Mesendoderm (in vitro differentiated cells): ENCODE data around the gene DGCR2.

Experiments
- DNase-seq: peaks from one replicate; pipeline ENCODE4 v3.0.0; 2013
- H2AK5ac ChIP-seq: 2 replicates; pipeline ENCODE4 v1.6.1; 2013; ENCODE audit warnings: low read length, inconsistent platforms
- H2BK120ac ChIP-seq: 2 replicates; pipeline ENCODE4 v1.6.1; 2013; ENCODE audit warnings: low read depth, mild to moderate bottlenecking, low read length, moderate library complexity, mixed read lengths
- H2BK15ac ChIP-seq: replicated peaks from 2 replicates; pipeline ENCODE4 v1.6.1; 2013; ENCODE audit warnings: low read depth, mild to moderate bottlenecking, moderate library complexity
- H2BK5ac ChIP-seq: 2 replicates; pipeline ENCODE4 v1.6.1; 2013; ENCODE audit warnings: low read length, inconsistent platforms
- H3K18ac ChIP-seq: 2 replicates; pipeline ENCODE4 v1.6.1; 2013; ENCODE audit warnings: mild to moderate bottlenecking, low read length, mixed read lengths
- H3K23ac ChIP-seq: one replicate; pipeline ENCODE4 v1.6.1; 2013; ENCODE audit warnings: low read length
- H3K27ac ChIP-seq: 2 replicates; pipeline ENCODE4 v1.5.1; 2013; ENCODE audit warnings: low read depth, mild to moderate bottlenecking, inconsistent platforms, low read length, moderate library complexity
- H3K27me3 ChIP-seq: 2 replicates; pipeline ENCODE4 v1.6.1; 2013; ENCODE audit warnings: low read length, control low read depth, mild to moderate bottlenecking, inconsistent platforms; ENCODE audit not compliant: insufficient read depth, poor library complexity
- H3K36me3 ChIP-seq: 2 replicates; pipeline ENCODE4 v1.6.1; 2013; ENCODE audit warnings: low read length, inconsistent platforms; ENCODE audit not compliant: control insufficient read depth, insufficient read depth
- H3K4ac ChIP-seq: one replicate; pipeline ENCODE4 v1.6.1; 2013; ENCODE audit warnings: low read depth, mild to moderate bottlenecking, low read length, moderate library complexity
- H3K4me1 ChIP-seq: 2 replicates; pipeline ENCODE4 v1.6.1; 2013; ENCODE audit warnings: low read depth, low read length, inconsistent platforms; ENCODE audit not compliant: control insufficient read depth
- H3K4me2 ChIP-seq: 2 replicates; pipeline ENCODE4 v1.6.1; 2013; ENCODE audit warnings: low read length
- H3K4me3 ChIP-seq: 2 replicates; pipeline ENCODE4 v1.5.1; 2013; ENCODE audit warnings: mild to moderate bottlenecking, low read length
- H3K56ac ChIP-seq: one replicate; pipeline ENCODE4 v1.6.1; 2013; ENCODE audit warnings: low read length
- H3K79me1 ChIP-seq: 2 replicates; pipeline ENCODE4 v1.6.1; 2013; ENCODE audit warnings: low read length, inconsistent platforms
- H3K79me2 ChIP-seq: 2 replicates; pipeline ENCODE4 v1.6.1; 2013; ENCODE audit warnings: mild to moderate bottlenecking, low read length; ENCODE audit not compliant: control insufficient read depth, insufficient read depth
- H3K9ac ChIP-seq: 2 replicates; pipeline ENCODE4 v1.6.1; 2013; ENCODE audit warnings: low read length, inconsistent platforms
- H4K5ac ChIP-seq: one replicate; pipeline ENCODE4 v1.6.1; 2013; ENCODE audit warnings: low read length
- H4K8ac ChIP-seq: one replicate; pipeline ENCODE4 v1.6.1; 2013; ENCODE audit warnings: low read depth, mild to moderate bottlenecking, control low read depth, low read length, moderate library complexity
- WGBS: extraction: QIAGEN DNeasy Blood & Tissue Kit; methylation state at CpG from one replicate; pipeline ENCODE4 v1.1.7; 2013; ENCODE audit warnings: low lambda C conversion rate, missing lambda C conversion rate; ENCODE audit not compliant: insufficient coverage; ENCODE audit errors: extremely low coverage; 5-methylcytosine and 5-hydroxymethylcytosine counted together

DGCR2 gene

DNA sequence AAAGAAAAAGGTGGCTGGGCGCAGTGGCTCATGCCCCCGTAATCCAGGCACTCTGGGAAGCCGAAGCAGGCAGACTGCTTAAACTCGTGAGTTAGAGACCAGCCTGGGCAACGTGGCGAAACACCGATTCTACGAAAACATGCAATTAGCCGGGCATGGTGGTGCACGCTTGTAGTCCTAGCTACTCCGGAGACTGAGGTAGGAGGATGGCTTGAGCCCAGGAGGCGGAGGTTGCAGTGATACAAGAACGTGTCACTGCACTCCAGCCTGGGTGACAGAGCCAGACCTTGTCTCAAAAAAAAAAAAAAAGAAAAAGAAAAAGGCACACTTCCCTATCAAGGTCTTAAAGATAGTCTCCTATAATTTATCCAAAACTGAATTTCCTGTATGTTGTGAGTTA, 39.4 kb downstream of the DGCR2 start:
- Histone ChIP-seq H3K27ac (no peak overlapping the region), H3K36me3 (no peaks in the 10 kb centered on the region), H4K8ac (no peak overlapping the region), H3K4ac (no peak overlapping the region), H2BK5ac (no peak overlapping the region), H3K56ac (no peak overlapping the region), H3K4me3 (no peak overlapping the region), H3K27me3 (no peaks in the 10 kb centered on the region), H3K4me1 (peaks cover 4% of the 10 kb centered on the region), H3K23ac (no peak overlapping the region), H3K9ac (no peak overlapping the region), H3K79me1 (peaks cover 4% of the 10 kb centered on the region), H2BK120ac (no peak overlapping the region), H2AK5ac (no peak overlapping the region), H2BK15ac (no peak overlapping the region), H3K18ac (no peak overlapping the region), H4K5ac (no peak overlapping the region), H3K4me2 (no peak overlapping the region), H3K79me2 (peaks cover 3% of the 10 kb centered on the region)
- no CpG with 5 or more reads among the region's 13 CpGs for WGBS
- no peak for DNase-seq

- no peak for DNase-seq
- H3K4me3 ChIP-seq, result no peak overlapping the region
- no peak overlapping the region for H2AK5ac ChIP-seq
- no peaks in the 10 kb centered on the region for H3K27me3 ChIP-seq
- H2BK5ac ChIP-seq, result no peak overlapping the region
- H3K27ac ChIP-seq, result no peak overlapping the region
- no peak overlapping the region for H4K5ac ChIP-seq
- no peak overlapping the region for H3K4ac ChIP-seq
- no peak overlapping the region for H2BK15ac ChIP-seq
- H3K56ac ChIP-seq, result no peak overlapping the region
- no peak overlapping the region for H2BK120ac ChIP-seq
- no peak overlapping the region for H3K18ac ChIP-seq
- H3K36me3 ChIP-seq, result no peaks in the 10 kb centered on the region
- no peak overlapping the region for H3K4me2 ChIP-seq
- peaks cover 4% of the 10 kb centered on the region for H3K79me1 ChIP-seq
- WGBS, result no CpG with 5 or more reads among the region's 3 CpGs
- peaks cover 3% of the 10 kb centered on the region for H3K79me2 ChIP-seq
- H4K8ac ChIP-seq, result no peak overlapping the region
- H3K9ac ChIP-seq, result no peak overlapping the region
- no peak overlapping the region for H3K23ac ChIP-seq
- H3K4me1 ChIP-seq, result peaks cover 4% of the 10 kb centered on the region
Observed at GRCh38 chr22:19082101-19082500, 40.1 kb downstream of the DGCR2 start.

DNA sequence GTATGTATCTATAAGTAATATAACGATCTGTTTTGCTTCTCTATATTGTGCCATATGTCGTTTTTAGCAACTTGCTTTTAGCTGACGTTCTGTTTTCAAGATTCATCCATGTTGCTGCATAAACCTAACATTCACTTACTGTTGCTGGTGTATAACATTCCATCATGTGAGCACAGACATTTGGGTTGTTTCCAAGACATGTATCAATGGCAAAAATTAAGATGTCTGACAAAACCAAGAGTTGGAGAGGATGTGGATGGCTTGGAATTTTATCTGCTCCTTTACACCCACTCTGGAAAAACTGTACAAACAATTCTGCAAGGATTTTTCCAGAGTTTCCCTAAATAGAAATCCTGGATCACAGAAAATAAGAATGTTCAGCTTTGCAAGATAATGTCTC, 40.9 kb downstream of the DGCR2 start:
- Histone ChIP-seq H2BK120ac (no peak overlapping the region), H2AK5ac (no peak overlapping the region), H3K18ac (no peak overlapping the region), H3K4ac (no peak overlapping the region), H3K27me3 (no peaks in the 10 kb centered on the region), H3K79me1 (peaks cover under 1% of the 10 kb centered on the region), H3K4me1 (peaks cover 3% of the 10 kb centered on the region), H3K4me3 (no peak overlapping the region), H4K8ac (no peak overlapping the region), H3K56ac (no peak overlapping the region), H3K27ac (no peak overlapping the region), H3K9ac (no peak overlapping the region), H3K79me2 (peaks cover under 1% of the 10 kb centered on the region), H3K4me2 (no peak overlapping the region), H3K36me3 (no peaks in the 10 kb centered on the region), H2BK15ac (no peak overlapping the region), H3K23ac (no peak overlapping the region), H2BK5ac (no peak overlapping the region), H4K5ac (no peak overlapping the region)
- DNase-seq, result no peak
- WGBS, result no CpG with 5 or more reads among the region's 3 CpGs

DNA sequence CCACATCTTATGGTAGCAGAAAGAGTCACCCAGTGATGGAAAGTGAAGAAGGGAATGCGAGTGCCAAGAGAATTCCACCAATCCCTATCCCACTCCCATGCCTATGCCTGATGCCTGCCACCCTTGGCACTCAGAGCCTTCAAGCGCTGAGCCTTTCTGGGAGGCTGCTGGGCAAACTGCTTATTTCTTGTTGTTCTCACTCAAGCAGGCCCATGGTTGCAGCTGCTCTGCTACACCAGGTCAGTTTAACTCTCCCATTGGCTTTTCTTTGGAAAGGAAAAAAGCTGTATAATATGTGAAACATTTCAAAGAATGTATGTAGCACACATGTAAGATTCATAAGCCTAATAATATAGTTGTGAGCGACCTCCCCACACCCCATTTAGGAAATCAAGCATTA, 41.4 kb downstream of the DGCR2 start:
- Histone ChIP-seq H3K23ac (no peak overlapping the region), H3K36me3 (no peaks in the 10 kb centered on the region), H4K8ac (no peak overlapping the region), H2BK120ac (no peak overlapping the region), H3K79me1 (no peaks in the 10 kb centered on the region), H3K18ac (no peak overlapping the region), H3K9ac (no peak overlapping the region), H3K4me3 (no peak overlapping the region), H3K27me3 (no peaks in the 10 kb centered on the region), H3K4me1 (peaks cover 2% of the 10 kb centered on the region), H4K5ac (no peak overlapping the region), H3K27ac (no peak overlapping the region), H3K79me2 (no peaks in the 10 kb centered on the region), H3K4ac (no peak overlapping the region), H3K4me2 (no peak overlapping the region), H2AK5ac (no peak overlapping the region), H2BK5ac (no peak overlapping the region), H2BK15ac (no peak overlapping the region), H3K56ac (no peak overlapping the region)
- WGBS, result no CpG with 5 or more reads among the region's 3 CpGs
- DNase-seq, result no peak

DNA sequence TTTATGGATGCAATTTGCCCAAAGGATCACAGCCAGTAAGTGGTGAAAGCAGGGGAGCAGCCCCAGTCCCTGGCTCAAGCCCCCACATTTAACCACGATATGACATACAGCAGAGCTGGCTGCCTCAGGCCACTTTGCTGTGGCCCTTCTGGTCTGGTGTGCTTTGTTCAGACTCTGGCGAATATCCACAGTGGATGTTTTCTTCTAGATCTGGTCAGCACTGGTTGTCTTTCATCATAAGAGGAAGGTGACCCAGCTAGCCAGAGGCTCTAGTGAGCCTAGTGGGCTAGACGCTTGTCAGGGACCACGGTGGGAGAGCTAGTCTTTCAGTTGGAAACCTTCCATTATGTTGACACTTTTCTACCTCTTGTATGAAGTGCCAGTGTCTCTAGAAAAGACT, 42.5 kb downstream of the DGCR2 start:
- no peak overlapping the region for H3K4me2 ChIP-seq
- H2BK15ac ChIP-seq, result no peak overlapping the region

DNA sequence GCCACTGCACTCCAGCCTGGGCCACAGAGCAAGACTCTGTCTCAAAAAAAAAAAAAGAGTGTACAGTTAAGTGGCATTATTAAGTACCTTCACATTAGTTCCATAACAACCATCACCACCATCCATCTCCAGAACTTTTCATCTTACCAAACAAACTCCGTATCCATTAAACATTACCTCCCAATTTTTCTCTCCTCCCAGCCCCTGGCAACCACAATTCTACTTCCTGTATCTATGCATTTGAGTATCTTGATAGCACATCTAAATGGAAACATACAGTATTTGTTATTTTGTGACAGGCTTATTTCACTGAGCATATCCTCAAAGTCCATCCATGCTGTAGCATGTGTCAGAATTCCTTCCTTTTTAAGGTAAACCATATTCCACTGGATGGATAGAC, 46.8 kb downstream of the DGCR2 start:
- H3K27me3 ChIP-seq, result no peaks in the 10 kb centered on the region
- 100% methylated on average over 1 of the region's 1 CpG for WGBS

More for the DNA sequence above, 42.5 kb downstream of the DGCR2 start:
- Histone ChIP-seq H3K27me3 (no peaks in the 10 kb centered on the region), H2AK5ac (no peak overlapping the region), H3K23ac (no peak overlapping the region), H3K56ac (no peak overlapping the region), H4K8ac (no peak overlapping the region), H3K4me1 (no peaks in the 10 kb centered on the region), H3K4me3 (no peak overlapping the region), H3K36me3 (no peaks in the 10 kb centered on the region), H3K9ac (no peak overlapping the region), H3K18ac (no peak overlapping the region), H2BK5ac (no peak overlapping the region), H2BK120ac (no peak overlapping the region), H3K79me2 (no peaks in the 10 kb centered on the region), H3K4ac (no peak overlapping the region), H4K5ac (no peak overlapping the region), H3K27ac (no peak overlapping the region), H3K79me1 (no peaks in the 10 kb centered on the region)
- no peak for DNase-seq
- WGBS, result no CpG with 5 or more reads among the region's 4 CpGs

More for the DNA sequence above, 46.8 kb downstream of the DGCR2 start:
- H2AK5ac ChIP-seq, result no peak overlapping the region
- H3K56ac ChIP-seq, result no peak overlapping the region
- H3K36me3 ChIP-seq, result no peaks in the 10 kb centered on the region
- no peak overlapping the region for H3K23ac ChIP-seq
- H3K79me1 ChIP-seq, result peaks cover 5% of the 10 kb centered on the region
- no peak overlapping the region for H3K4me3 ChIP-seq
- H3K9ac ChIP-seq, result no peak overlapping the region
- H3K4me1 ChIP-seq, result no peaks in the 10 kb centered on the region
- no peak overlapping the region for H2BK120ac ChIP-seq
- H4K8ac ChIP-seq, result no peak overlapping the region
- no peak for DNase-seq
- no peak overlapping the region for H4K5ac ChIP-seq
- H2BK15ac ChIP-seq, result no peak overlapping the region
- no peak overlapping the region for H3K27ac ChIP-seq
- H2BK5ac ChIP-seq, result no peak overlapping the region
- H3K79me2 ChIP-seq, result no peaks in the 10 kb centered on the region
- no peak overlapping the region for H3K4me2 ChIP-seq
- no peak overlapping the region for H3K18ac ChIP-seq
- H3K4ac ChIP-seq, result no peak overlapping the region
